Measurements from ENCODE around the gene AXIN1.

- TF ChIP-seq CTCF (IDR thresholded peaks at IDR 0.05) (no peak), POLR2A (IDR thresholded peaks at IDR 0.05) (no peak)
Observed at GRCh38 chr16:289395-289997, 63.0 kb downstream of the AXIN1 start.

Data from thyroid gland (tissue), 4 donors.